ENCODE data around the gene SPRED2.

GRCh38 chr2:65458999-65459398, 26.6 kb upstream of the SPRED2 start:
- no peak for TF ChIP-seq EZH2 (IDR thresholded peaks at IDR 0.05; ENCODE audit: insufficient read depth, poor library complexity, severe bottlenecking)
- TF ChIP-seq EZH2phosphoT487 (IDR thresholded peaks at IDR 0.05; ENCODE audit: insufficient read depth, low read depth), result no peak
